ENCODE results near the gene DLGAP1. TPM values are rescaled to one million over a fixed set of nuclear protein-coding genes. Genes with fewer than 3 reads are reported as not detected.

The DLGAP1 gene
- total RNA-seq, 4 donors from 2014 or later: 2.0 to 4.7 (median 2.1) TPM; not detected in 1

DNA sequence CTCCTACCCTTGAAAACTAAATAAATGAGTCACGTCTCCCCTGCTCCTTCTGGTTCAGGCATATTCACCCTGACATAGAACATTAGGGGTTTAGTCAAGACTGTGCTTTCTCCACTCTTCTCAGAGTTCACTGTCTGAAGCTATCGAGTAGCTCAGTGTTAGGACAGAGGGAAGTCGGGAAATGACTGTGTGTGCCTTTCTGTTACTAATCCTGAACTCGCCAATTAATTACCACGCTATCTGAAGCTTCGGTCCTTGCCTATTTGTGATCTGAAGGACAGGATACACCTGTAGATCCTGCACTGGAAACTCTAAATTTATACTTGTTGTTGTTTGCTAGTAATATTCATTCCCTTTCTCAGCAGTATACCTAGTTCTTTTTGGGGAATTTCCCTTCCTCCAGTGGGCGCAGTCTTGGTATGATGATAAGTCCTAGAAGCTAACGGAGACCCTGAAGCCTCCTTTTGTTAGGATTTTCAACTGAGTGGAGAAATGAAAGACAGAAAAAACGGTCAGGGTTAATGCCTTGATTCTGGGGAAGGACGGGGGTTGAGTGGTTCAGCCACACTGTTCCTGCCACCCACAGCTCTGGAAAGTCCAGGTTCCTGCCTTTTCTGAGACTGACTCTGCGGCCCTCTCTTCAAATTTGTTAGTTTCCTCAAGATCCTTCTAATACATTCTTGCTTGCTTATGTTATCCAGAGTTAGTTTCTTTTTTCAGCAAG is 218.0 kb downstream of the DLGAP1 start:
- no peak for DNase-seq (ENCODE audit: low spot score in 2 of 2)
- no peak overlapping the region for H3K27ac ChIP-seq
- H3K9me3 ChIP-seq: no peaks in the 10 kb centered on the region
- WGBS: 74% methylated on average over 11 of the region's 11 CpGs
- TF ChIP-seq, protein P1, sequence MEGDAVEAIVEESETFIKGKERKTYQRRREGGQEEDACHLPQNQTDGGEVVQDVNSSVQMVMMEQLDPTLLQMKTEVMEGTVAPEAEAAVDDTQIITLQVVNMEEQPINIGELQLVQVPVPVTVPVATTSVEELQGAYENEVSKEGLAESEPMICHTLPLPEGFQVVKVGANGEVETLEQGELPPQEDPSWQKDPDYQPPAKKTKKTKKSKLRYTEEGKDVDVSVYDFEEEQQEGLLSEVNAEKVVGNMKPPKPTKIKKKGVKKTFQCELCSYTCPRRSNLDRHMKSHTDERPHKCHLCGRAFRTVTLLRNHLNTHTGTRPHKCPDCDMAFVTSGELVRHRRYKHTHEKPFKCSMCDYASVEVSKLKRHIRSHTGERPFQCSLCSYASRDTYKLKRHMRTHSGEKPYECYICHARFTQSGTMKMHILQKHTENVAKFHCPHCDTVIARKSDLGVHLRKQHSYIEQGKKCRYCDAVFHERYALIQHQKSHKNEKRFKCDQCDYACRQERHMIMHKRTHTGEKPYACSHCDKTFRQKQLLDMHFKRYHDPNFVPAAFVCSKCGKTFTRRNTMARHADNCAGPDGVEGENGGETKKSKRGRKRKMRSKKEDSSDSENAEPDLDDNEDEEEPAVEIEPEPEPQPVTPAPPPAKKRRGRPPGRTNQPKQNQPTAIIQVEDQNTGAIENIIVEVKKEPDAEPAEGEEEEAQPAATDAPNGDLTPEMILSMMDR (IDR thresholded peaks at IDR 0.05): no peak
- TF ChIP-seq EP300 (IDR thresholded peaks at IDR 0.05) (no peak), POLR2A (IDR thresholded peaks at IDR 0.05) (no peak), POLR2AphosphoS5 (IDR thresholded peaks at IDR 0.05) (no peak)
- no peaks in the 10 kb centered on the region for H3K4me1 ChIP-seq
- H3K4me3 ChIP-seq: no peak overlapping the region
- no peaks in the 10 kb centered on the region for H3K27me3 ChIP-seq
- H3K36me3 ChIP-seq: no peaks in the 10 kb centered on the region

DNA sequence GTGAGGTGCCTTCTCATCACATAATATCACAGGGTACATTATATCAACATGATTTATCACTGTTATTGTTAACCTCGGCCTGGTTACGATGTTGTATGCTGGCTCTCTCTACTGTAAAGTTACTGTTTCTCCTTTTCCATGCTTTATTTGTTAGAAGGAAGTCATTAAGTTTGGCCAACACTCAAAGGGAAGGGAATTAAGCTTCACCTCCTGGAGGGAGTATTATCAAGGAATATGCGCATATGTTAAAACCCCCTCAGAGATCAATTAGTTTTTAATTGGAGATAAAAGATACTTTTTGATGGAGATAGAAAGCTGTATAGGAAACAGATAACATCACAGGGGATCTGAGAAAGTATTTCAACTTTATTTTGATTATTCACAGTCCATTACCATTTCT is 221.6 kb downstream of the DLGAP1 start:
- no peaks in the 10 kb centered on the region for H3K4me1 ChIP-seq
- no peak for TF ChIP-seq EP300 (IDR thresholded peaks at IDR 0.05)
- TF ChIP-seq, protein P1 (IDR thresholded peaks at IDR 0.05): no peak
- TF ChIP-seq POLR2A (IDR thresholded peaks at IDR 0.05): no peak
- no peak for TF ChIP-seq POLR2AphosphoS5 (IDR thresholded peaks at IDR 0.05)
- no peaks in the 10 kb centered on the region for H3K9me3 ChIP-seq
- H3K27me3 ChIP-seq: no peaks in the 10 kb centered on the region
- H3K27ac ChIP-seq: no peak overlapping the region
- H3K36me3 ChIP-seq: no peaks in the 10 kb centered on the region
- no peak overlapping the region for H3K4me3 ChIP-seq
- WGBS: 48% methylated on average over 3 of the region's 3 CpGs
- no peak for DNase-seq (ENCODE audit: low spot score in 2 of 2)

DNA sequence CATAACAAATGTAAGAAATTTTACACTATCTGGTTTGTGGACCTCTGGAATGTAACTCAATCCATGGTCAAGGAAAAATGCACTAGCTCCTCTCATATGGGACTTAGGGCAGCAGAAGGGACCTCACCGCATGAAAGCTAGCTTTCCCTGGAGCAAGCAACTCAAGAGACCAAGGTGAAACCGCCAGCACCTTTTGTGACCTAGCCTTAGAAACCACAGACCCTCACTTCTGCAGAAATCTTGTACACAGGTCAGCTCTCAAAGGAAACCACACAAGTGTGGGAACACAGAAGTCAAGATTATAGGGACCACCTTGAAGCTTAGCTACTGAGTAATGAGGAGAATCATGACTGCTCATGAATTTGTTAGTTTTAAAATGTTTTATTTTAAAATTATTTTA is 222.5 kb downstream of the DLGAP1 start:
- Histone ChIP-seq H3K4me1 (no peaks in the 10 kb centered on the region), H3K36me3 (no peaks in the 10 kb centered on the region), H3K9me3 (no peaks in the 10 kb centered on the region), H3K27ac (no peak overlapping the region), H3K27me3 (no peaks in the 10 kb centered on the region), H3K4me3 (no peak overlapping the region)
- TF ChIP-seq EP300 (IDR thresholded peaks at IDR 0.05) (no peak), POLR2AphosphoS5 (IDR thresholded peaks at IDR 0.05) (no peak)
- DNase-seq (ENCODE audit: low spot score in 2 of 2): no peak
- WGBS: 45% methylated on average over 2 of the region's 2 CpGs

DNA sequence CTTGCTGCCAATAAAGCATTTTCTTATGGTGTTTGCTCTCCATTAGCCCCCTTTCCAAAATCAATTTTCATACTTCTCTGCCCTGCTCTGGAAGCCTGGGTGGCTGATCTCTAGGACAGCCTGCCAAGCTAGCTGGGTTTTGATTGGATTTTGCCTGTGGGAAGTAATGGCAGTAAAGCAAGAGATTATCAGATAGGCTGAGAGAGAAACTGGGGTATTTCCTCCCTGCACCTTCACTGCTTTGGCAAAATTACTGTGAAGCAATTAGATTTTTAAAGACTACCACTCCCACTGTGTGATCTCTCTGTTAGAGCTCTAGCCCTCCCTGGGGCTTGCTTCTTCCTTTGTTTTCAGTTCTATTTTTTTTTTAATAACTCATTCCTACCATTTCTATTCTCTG is 223.8 kb downstream of the DLGAP1 start:
- H3K36me3 ChIP-seq: no peaks in the 10 kb centered on the region
- no peak for TF ChIP-seq POLR2AphosphoS5 (IDR thresholded peaks at IDR 0.05)
- TF ChIP-seq EP300 (IDR thresholded peaks at IDR 0.05): no peak
- TF ChIP-seq POLR2A (IDR thresholded peaks at IDR 0.05): no peak
- TF ChIP-seq, protein P1 (IDR thresholded peaks at IDR 0.05): no peak
- no peaks in the 10 kb centered on the region for H3K9me3 ChIP-seq
- no peaks in the 10 kb centered on the region for H3K27me3 ChIP-seq
- no peak for DNase-seq (ENCODE audit: low spot score in 2 of 2)
- H3K27ac ChIP-seq: no peak overlapping the region
- no peaks in the 10 kb centered on the region for H3K4me1 ChIP-seq
- no peak overlapping the region for H3K4me3 ChIP-seq

DNA sequence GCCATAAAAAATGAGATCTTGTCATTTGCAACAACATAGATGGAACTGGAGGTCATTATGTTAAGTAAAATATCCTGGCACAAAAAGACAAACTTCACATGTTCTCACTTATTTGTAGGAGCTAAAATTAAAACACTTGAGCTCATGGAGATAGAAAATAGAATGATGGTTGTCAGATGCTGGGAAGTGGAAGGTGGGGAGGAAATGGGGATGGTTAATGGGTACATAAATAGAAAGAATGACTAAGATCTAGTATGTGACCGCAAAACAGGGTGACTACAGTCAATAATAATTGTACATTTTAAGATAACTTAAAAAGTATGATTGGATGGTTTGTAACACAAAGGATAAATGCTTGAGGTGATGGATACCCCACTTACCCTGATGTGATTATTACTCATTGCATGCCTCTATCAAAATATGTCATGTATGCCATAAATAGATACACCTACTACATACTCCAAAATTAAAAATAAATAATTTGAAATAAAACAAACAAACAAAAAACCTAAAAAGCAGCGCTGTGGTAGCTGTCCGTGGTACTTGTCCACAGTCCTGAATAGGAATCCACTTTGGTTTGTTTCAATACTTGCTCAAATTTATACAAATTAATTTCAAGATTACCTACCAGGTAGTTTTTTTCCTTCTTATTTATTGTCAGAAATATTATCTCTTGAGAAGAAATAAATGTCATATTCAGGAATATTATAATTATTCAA is 224.5 kb downstream of the DLGAP1 start:
- no peaks in the 10 kb centered on the region for H3K4me1 ChIP-seq
- H3K9me3 ChIP-seq: no peaks in the 10 kb centered on the region
- H3K4me3 ChIP-seq: no peak overlapping the region
- TF ChIP-seq, protein P1 (IDR thresholded peaks at IDR 0.05): no peak
- TF ChIP-seq POLR2AphosphoS5 (IDR thresholded peaks at IDR 0.05) (no peak), POLR2A (IDR thresholded peaks at IDR 0.05) (no peak), EP300 (IDR thresholded peaks at IDR 0.05) (no peak)
- 74% methylated on average over 3 of the region's 3 CpGs for WGBS
- H3K27ac ChIP-seq: no peak overlapping the region
- no peaks in the 10 kb centered on the region for H3K36me3 ChIP-seq
- DNase-seq (ENCODE audit: low spot score in 2 of 2): no peak
- no peaks in the 10 kb centered on the region for H3K27me3 ChIP-seq
